K562 (cell line): ENCODE data around the gene GDF15. TPM values are rescaled to one million over a fixed set of nuclear protein-coding genes. Genes with fewer than 3 reads are reported as not detected.
A peak's percentile ranks its signal among the peaks of the same experiment; 100 is the strongest.

ENCODE experiments used
- CTBP1 ChIP-seq: fragments of 450-650 bp; IDR thresholded peaks from 2 replicates; pipeline ENCODE4 v1.6.1; 2016; ENCODE audit warnings: borderline replicate concordance
- DDX20 ChIP-seq: fragments of 450-650 bp; IDR thresholded peaks from 2 replicates; pipeline ENCODE4 v1.6.1; 2016; ENCODE audit warnings: missing genetic modification characterization, low read depth, mild to moderate bottlenecking, missing compliant biosample characterization, moderate library complexity
- HNRNPLL ChIP-seq: fragments of 200-400 bp; formaldehyde crosslinking; IDR thresholded peaks from 2 replicates; pipeline ENCODE4 v1.6.1; 2017; ENCODE audit warnings: low read length, low read depth, mild to moderate bottlenecking; ENCODE audit not compliant: poor library complexity, severe bottlenecking
- KAT2B ChIP-seq: IDR thresholded peaks from one replicate; pipeline ENCODE4 v1.6.1; 2012; ENCODE audit warnings: low read depth, mild to moderate bottlenecking, control low read depth, inconsistent platforms, low read length, moderate library complexity
- KDM1A ChIP-seq, 2 experiments: fragments of 450-650 bp; IDR thresholded peaks; 2 replicates each; pipeline ENCODE4 v1.6.1; 2016; ENCODE audit warnings: mild to moderate bottlenecking in 2 of 2
- MAX ChIP-seq: sonication (generic); formaldehyde crosslinking; IDR thresholded peaks from 2 replicates; pipeline ENCODE4 v1.9.0; 2022; ENCODE audit warnings: mild to moderate bottlenecking, missing genetic modification reagents
- MAZ ChIP-seq, 2 experiments: fragments of 450-650 bp in 1 of 2; sonication (generic) in 1 of 2; formaldehyde crosslinking; IDR thresholded peaks in 1 of 2; conservative IDR thresholded peaks in 1 of 2; 2 replicates each; pipeline versions ENCODE4 v1.4.0 to v1.5.0; 2020; ENCODE audit warnings: mild to moderate bottlenecking in 1 of 2, missing genetic modification reagents in 1 of 2
- MEF2A ChIP-seq: IDR thresholded peaks from 2 replicates; pipeline ENCODE4 v1.6.1; 2011; ENCODE audit warnings: low read depth, mild to moderate bottlenecking, low read length, moderate library complexity; ENCODE audit not compliant: control insufficient read depth
- NEUROD1 ChIP-seq: fragments of 150-350 bp; IDR thresholded peaks from 2 replicates; pipeline ENCODE4 v1.6.1; 2014; ENCODE audit warnings: borderline replicate concordance, low read length, low read depth; ENCODE audit not compliant: partially characterized antibody
- NONO ChIP-seq, 2 experiments: fragments of 200-400 bp in 1 of 2; fragments of 450-650 bp in 1 of 2; formaldehyde crosslinking in 1 of 2; IDR thresholded peaks; 2 replicates each; pipeline ENCODE4 v1.6.1; 2017; ENCODE audit warnings: low read depth in 2 of 2, mild to moderate bottlenecking in 2 of 2, moderate library complexity in 2 of 2, low read length in 1 of 2
- PHF8 ChIP-seq: fragments of 200-600 bp; sonication (generic); IDR thresholded peaks from 2 replicates; pipeline ENCODE4 v1.6.1; 2012; ENCODE audit warnings: mixed run types, mild to moderate bottlenecking, inconsistent platforms, low read length, moderate library complexity, borderline replicate concordance
- PTTG1 ChIP-seq: fragments of 450-650 bp; IDR thresholded peaks from 2 replicates; pipeline ENCODE4 v1.6.1; 2016; ENCODE audit warnings: low read depth, mild to moderate bottlenecking, missing genetic modification characterization, missing compliant biosample characterization
- SAP30 ChIP-seq: fragments of 200-600 bp; sonication (generic); IDR thresholded peaks from 2 replicates; pipeline ENCODE4 v1.6.1; 2012; ENCODE audit warnings: borderline replicate concordance, low read depth, mild to moderate bottlenecking, moderate library complexity, low read length, control low read depth, inconsistent platforms; ENCODE audit not compliant: insufficient read depth, poor library complexity, severe bottlenecking
- SIN3A ChIP-seq, 2 experiments: fragments of 150-350 bp in 1 of 2; IDR thresholded peaks; 2 replicates each; pipeline ENCODE4 v1.6.1; 2011 to 2016; ENCODE audit warnings: borderline replicate concordance in 2 of 2, low read depth in 2 of 2, low read length in 2 of 2, mild to moderate bottlenecking in 2 of 2, moderate library complexity in 2 of 2; ENCODE audit not compliant: control insufficient read depth in 1 of 2
- SIN3B ChIP-seq: fragments of 450-650 bp; IDR thresholded peaks from 2 replicates; pipeline ENCODE4 v1.6.1; 2017; ENCODE audit warnings: low read depth, mild to moderate bottlenecking, moderate library complexity
- SMARCB1 ChIP-seq: IDR thresholded peaks from 2 replicates; pipeline ENCODE4 v1.6.1; 2011; ENCODE audit warnings: improper control_type of control experiment, low read depth; ENCODE audit not compliant: insufficient read length
- SRSF3 ChIP-seq: fragments of 200-400 bp; formaldehyde crosslinking; IDR thresholded peaks from 2 replicates; pipeline ENCODE4 v1.6.1; 2016; ENCODE audit warnings: mild to moderate bottlenecking, low read length, moderate library complexity; ENCODE audit not compliant: insufficient read depth
- STAT5B ChIP-seq: fragments of 250-450 bp; sonication (Bioruptor Pico); IDR thresholded peaks from 2 replicates; pipeline ENCODE4 v1.8.0; 2021; ENCODE audit warnings: mild to moderate bottlenecking, inconsistent platforms
- TCF15 ChIP-seq: fragments of 250-450 bp; sonication (Bioruptor Pico); IDR thresholded peaks from 2 replicates; pipeline ENCODE4 v1.8.0; 2022; ENCODE audit warnings: moderate library complexity, mild to moderate bottlenecking, inconsistent platforms
- YBX1 ChIP-seq: fragments of 450-650 bp; IDR thresholded peaks from 2 replicates; pipeline ENCODE4 v1.7.1; 2016; ENCODE audit warnings: mild to moderate bottlenecking
- ZNF197 ChIP-seq: fragments of 200-800 bp; sonication (Bioruptor generic); IDR thresholded peaks from 2 replicates; pipeline ENCODE4 v1.6.1; 2016; ENCODE audit warnings: low read depth, missing genetic modification characterization, missing compliant biosample characterization
- polyA plus RNA-seq, 8 experiments: library from polyadenylated mRNA; depleted of rRNA in 4 of 8; stranded (reverse) in 5 of 8; unstranded in 3 of 8; fragments of >200 nt; fragmentation: Nextera tagmentation in 2 of 8; fragmentation: Illumina TruSeq in 1 of 8; extraction: Ambion mirVana in 2 of 8; extraction: Trizol in 1 of 8; gene quantifications; 2 replicates each; pipeline versions ENCODE4 v1.2.1 to v1.2.3, GENCODE V29; 2011 to 2014; ENCODE audit warnings: inconsistent platforms in 1 of 8, missing spikeins in 1 of 8
- total RNA-seq, 7 experiments: library from RNA; depleted of rRNA in 6 of 7; stranded (reverse); fragments of >200 nt in 6 of 7; fragmentation: Illumina TruSeq in 2 of 7; extraction: Trizol in 2 of 7; gene quantifications; 2 replicates each; pipeline versions ENCODE4 v1.2.1 to v1.2.3, GENCODE V29; 2011 to 2021; ENCODE audit warnings: low replicate concordance in 1 of 7
- TF ChIP-seq, protein P1 (sequence below): fragments of 200-800 bp; sonication (Bioruptor generic); IDR thresholded peaks from 2 replicates; pipeline ENCODE4 v1.6.1; 2017; ENCODE audit warnings: missing genetic modification characterization, missing compliant biosample characterization
- TF ChIP-seq, protein P2 (sequence below): sonication (generic); formaldehyde crosslinking; IDR thresholded peaks from 2 replicates; pipeline ENCODE4 v1.8.1; 2023; ENCODE audit warnings: mild to moderate bottlenecking, missing genetic modification reagents

GDF15 gene
- total and polyA plus RNA-seq, 9 of the 15 experiments (the other 6 are each of a cell fraction or from before 2014, with no cell fraction given) = 2.3 to 82.4 (median 12.5) TPM

GRCh38 chr19:18419195-18419698 is 33.3 kb downstream of the GDF15 start, which contains the start of gene SSBP4 (continued):
- TF ChIP-seq HNRNPLL (peak; percentile 31), NEUROD1 (peak; percentile 87), SMARCB1 (no peak), TCF15 (no peak), ZNF197 (CRISPR knock-in tag) (peak; percentile 69; the same call in 1 of the 2 replicates), YBX1 (no peak), CTBP1 (peak; percentile 87), PTTG1 (tag) (no peak), SRSF3 (no peak), STAT5B (no peak), SAP30 (no peak), PHF8 (peak; percentile 47; the same call in 1 of the 2 replicates), DDX20 (tag) (no peak), SIN3B (peak; percentile 67; the same call in 1 of the 2 replicates), KAT2B (no peak), MAZ (CRISPR knock-in tag; conservative IDR thresholded peaks at IDR 0.05 in 1 of 2, IDR thresholded peaks at IDR 0.05 in 1 of 2) (peak; percentile 86 to 95), NONO (IDR thresholded peaks at IDR 0.05; ENCODE audit: low read depth in 2 of 2, low read length in 1 of 2) (peak in 1 of 2 experiments; percentile 90; a peak in 2 of 4 replicates), SIN3A (IDR thresholded peaks at IDR 0.05; ENCODE audit: borderline replicate concordance in 2 of 2, control insufficient read depth in 1 of 2, low read depth in 2 of 2, low read length in 2 of 2) (peak; percentile 49 to 73; a peak in 1 of 4 replicates), MEF2A (no peak), KDM1A (IDR thresholded peaks at IDR 0.05) (no peak), MAX (CRISPR knock-in tag) (peak; percentile 92)
- TF ChIP-seq, protein P1, sequence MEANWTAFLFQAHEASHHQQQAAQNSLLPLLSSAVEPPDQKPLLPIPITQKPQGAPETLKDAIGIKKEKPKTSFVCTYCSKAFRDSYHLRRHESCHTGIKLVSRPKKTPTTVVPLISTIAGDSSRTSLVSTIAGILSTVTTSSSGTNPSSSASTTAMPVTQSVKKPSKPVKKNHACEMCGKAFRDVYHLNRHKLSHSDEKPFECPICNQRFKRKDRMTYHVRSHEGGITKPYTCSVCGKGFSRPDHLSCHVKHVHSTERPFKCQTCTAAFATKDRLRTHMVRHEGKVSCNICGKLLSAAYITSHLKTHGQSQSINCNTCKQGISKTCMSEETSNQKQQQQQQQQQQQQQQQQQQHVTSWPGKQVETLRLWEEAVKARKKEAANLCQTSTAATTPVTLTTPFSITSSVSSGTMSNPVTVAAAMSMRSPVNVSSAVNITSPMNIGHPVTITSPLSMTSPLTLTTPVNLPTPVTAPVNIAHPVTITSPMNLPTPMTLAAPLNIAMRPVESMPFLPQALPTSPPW (CRISPR knock-in tag) = peak; percentile 95
- TF ChIP-seq, protein P2, sequence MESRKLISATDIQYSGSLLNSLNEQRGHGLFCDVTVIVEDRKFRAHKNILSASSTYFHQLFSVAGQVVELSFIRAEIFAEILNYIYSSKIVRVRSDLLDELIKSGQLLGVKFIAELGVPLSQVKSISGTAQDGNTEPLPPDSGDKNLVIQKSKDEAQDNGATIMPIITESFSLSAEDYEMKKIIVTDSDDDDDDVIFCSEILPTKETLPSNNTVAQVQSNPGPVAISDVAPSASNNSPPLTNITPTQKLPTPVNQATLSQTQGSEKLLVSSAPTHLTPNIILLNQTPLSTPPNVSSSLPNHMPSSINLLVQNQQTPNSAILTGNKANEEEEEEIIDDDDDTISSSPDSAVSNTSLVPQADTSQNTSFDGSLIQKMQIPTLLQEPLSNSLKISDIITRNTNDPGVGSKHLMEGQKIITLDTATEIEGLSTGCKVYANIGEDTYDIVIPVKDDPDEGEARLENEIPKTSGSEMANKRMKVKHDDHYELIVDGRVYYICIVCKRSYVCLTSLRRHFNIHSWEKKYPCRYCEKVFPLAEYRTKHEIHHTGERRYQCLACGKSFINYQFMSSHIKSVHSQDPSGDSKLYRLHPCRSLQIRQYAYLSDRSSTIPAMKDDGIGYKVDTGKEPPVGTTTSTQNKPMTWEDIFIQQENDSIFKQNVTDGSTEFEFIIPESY (CRISPR knock-in tag) = peak; percentile 87
